Measurements from ENCODE around the gene HECW1. TPM values are rescaled to one million over a fixed set of nuclear protein-coding genes. Genes with fewer than 3 reads are reported as not detected.

HECW1 gene
- total and polyA plus RNA-seq, 2 experiments from 2014 or later = 11.0 to 21.8 TPM

DNA sequence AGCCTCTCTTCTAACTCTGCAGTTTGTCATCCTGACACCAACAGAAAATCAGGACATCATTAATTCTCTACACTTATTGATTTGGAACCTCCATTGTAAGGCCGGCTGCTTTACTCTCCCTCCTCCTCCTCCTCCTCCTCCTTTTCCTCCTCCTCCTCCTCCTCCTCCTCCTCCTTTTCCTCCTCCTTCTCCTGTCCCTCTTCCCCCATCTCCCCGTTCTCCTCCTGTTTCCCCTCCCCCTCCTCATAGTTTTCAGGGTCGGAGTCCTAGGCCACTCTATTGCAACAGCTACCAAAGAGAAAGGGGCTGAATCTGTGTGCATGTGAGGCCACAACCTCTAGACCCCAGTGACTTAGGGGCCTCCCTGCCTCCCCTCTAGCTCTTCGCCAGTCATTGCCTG lies 136.1 kb downstream of the HECW1 start:
- no peak overlapping the region for H3K4me2 ChIP-seq
- Mint-ChIP-seq H3K36me3 (ENCODE audit: low read depth) (no peaks in the 10 kb centered on the region), H3K27me3 (ENCODE audit: insufficient read depth, low read depth, poor library complexity) (peaks cover 2% of the 10 kb centered on the region), H3K4me1 (peaks cover 11% of the 10 kb centered on the region), H3K27ac (no peak overlapping the region), H3K4me3 (no peak overlapping the region), H3K9me3 (no peaks in the 10 kb centered on the region)
- H3K27ac ChIP-seq (ENCODE audit: low read depth) = no peak overlapping the region
- ATAC-seq = no peak
- no peak for TF ChIP-seq POLR2AphosphoS5 (IDR thresholded peaks at IDR 0.05; ENCODE audit: low read depth)
- TF ChIP-seq, protein P1, sequence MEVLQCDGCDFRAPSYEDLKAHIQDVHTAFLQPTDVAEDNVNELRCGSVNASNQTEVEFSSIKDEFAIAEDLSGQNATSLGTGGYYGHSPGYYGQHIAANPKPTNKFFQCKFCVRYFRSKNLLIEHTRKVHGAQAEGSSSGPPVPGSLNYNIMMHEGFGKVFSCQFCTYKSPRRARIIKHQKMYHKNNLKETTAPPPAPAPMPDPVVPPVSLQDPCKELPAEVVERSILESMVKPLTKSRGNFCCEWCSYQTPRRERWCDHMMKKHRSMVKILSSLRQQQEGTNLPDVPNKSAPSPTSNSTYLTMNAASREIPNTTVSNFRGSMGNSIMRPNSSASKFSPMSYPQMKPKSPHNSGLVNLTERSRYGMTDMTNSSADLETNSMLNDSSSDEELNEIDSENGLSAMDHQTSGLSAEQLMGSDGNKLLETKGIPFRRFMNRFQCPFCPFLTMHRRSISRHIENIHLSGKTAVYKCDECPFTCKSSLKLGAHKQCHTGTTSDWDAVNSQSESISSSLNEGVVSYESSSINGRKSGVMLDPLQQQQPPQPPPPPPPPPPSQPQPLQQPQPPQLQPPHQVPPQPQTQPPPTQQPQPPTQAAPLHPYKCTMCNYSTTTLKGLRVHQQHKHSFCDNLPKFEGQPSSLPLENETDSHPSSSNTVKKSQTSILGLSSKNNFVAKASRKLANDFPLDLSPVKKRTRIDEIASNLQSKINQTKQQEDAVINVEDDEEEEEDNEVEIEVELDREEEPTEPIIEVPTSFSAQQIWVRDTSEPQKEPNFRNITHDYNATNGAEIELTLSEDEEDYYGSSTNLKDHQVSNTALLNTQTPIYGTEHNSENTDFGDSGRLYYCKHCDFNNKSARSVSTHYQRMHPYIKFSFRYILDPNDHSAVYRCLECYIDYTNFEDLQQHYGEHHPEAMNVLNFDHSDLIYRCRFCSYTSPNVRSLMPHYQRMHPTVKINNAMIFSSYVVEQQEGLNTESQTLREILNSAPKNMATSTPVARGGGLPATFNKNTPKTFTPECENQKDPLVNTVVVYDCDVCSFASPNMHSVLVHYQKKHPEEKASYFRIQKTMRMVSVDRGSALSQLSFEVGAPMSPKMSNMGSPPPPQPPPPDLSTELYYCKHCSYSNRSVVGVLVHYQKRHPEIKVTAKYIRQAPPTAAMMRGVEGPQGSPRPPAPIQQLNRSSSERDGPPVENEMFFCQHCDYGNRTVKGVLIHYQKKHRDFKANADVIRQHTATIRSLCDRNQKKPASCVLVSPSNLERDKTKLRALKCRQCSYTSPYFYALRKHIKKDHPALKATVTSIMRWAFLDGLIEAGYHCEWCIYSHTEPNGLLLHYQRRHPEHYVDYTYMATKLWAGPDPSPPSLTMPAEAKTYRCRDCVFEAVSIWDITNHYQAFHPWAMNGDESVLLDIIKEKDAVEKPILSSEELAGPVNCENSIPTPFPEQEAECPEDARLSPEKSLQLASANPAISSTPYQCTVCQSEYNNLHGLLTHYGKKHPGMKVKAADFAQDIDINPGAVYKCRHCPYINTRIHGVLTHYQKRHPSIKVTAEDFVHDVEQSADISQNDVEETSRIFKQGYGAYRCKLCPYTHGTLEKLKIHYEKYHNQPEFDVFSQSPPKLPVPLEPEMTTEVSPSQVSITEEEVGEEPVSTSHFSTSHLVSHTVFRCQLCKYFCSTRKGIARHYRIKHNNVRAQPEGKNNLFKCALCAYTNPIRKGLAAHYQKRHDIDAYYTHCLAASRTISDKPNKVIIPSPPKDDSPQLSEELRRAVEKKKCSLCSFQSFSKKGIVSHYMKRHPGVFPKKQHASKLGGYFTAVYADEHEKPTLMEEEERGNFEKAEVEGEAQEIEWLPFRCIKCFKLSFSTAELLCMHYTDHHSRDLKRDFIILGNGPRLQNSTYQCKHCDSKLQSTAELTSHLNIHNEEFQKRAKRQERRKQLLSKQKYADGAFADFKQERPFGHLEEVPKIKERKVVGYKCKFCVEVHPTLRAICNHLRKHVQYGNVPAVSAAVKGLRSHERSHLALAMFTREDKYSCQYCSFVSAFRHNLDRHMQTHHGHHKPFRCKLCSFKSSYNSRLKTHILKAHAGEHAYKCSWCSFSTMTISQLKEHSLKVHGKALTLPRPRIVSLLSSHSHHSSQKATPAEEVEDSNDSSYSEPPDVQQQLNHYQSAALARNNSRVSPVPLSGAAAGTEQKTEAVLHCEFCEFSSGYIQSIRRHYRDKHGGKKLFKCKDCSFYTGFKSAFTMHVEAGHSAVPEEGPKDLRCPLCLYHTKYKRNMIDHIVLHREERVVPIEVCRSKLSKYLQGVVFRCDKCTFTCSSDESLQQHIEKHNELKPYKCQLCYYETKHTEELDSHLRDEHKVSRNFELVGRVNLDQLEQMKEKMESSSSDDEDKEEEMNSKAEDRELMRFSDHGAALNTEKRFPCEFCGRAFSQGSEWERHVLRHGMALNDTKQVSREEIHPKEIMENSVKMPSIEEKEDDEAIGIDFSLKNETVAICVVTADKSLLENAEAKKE (CRISPR knock-in tag; IDR thresholded peaks at IDR 0.05) = no peak
- TF ChIP-seq EZH2 (IDR thresholded peaks at IDR 0.05; ENCODE audit: low read depth, unreplicated experiment) = no peak
- TF ChIP-seq, protein P2, sequence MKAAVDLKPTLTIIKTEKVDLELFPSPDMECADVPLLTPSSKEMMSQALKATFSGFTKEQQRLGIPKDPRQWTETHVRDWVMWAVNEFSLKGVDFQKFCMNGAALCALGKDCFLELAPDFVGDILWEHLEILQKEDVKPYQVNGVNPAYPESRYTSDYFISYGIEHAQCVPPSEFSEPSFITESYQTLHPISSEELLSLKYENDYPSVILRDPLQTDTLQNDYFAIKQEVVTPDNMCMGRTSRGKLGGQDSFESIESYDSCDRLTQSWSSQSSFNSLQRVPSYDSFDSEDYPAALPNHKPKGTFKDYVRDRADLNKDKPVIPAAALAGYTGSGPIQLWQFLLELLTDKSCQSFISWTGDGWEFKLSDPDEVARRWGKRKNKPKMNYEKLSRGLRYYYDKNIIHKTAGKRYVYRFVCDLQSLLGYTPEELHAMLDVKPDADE (IDR thresholded peaks at IDR 0.05) = no peak
- TF ChIP-seq JUNB (IDR thresholded peaks at IDR 0.05; ENCODE audit: unreplicated experiment) = no peak
- TF ChIP-seq, protein P3, sequence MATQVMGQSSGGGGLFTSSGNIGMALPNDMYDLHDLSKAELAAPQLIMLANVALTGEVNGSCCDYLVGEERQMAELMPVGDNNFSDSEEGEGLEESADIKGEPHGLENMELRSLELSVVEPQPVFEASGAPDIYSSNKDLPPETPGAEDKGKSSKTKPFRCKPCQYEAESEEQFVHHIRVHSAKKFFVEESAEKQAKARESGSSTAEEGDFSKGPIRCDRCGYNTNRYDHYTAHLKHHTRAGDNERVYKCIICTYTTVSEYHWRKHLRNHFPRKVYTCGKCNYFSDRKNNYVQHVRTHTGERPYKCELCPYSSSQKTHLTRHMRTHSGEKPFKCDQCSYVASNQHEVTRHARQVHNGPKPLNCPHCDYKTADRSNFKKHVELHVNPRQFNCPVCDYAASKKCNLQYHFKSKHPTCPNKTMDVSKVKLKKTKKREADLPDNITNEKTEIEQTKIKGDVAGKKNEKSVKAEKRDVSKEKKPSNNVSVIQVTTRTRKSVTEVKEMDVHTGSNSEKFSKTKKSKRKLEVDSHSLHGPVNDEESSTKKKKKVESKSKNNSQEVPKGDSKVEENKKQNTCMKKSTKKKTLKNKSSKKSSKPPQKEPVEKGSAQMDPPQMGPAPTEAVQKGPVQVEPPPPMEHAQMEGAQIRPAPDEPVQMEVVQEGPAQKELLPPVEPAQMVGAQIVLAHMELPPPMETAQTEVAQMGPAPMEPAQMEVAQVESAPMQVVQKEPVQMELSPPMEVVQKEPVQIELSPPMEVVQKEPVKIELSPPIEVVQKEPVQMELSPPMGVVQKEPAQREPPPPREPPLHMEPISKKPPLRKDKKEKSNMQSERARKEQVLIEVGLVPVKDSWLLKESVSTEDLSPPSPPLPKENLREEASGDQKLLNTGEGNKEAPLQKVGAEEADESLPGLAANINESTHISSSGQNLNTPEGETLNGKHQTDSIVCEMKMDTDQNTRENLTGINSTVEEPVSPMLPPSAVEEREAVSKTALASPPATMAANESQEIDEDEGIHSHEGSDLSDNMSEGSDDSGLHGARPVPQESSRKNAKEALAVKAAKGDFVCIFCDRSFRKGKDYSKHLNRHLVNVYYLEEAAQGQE (IDR thresholded peaks at IDR 0.05; ENCODE audit: unreplicated experiment) = no peak
- TF ChIP-seq STAT1 (IDR thresholded peaks at IDR 0.05; ENCODE audit: unreplicated experiment) = no peak
- TF ChIP-seq, protein P4, sequence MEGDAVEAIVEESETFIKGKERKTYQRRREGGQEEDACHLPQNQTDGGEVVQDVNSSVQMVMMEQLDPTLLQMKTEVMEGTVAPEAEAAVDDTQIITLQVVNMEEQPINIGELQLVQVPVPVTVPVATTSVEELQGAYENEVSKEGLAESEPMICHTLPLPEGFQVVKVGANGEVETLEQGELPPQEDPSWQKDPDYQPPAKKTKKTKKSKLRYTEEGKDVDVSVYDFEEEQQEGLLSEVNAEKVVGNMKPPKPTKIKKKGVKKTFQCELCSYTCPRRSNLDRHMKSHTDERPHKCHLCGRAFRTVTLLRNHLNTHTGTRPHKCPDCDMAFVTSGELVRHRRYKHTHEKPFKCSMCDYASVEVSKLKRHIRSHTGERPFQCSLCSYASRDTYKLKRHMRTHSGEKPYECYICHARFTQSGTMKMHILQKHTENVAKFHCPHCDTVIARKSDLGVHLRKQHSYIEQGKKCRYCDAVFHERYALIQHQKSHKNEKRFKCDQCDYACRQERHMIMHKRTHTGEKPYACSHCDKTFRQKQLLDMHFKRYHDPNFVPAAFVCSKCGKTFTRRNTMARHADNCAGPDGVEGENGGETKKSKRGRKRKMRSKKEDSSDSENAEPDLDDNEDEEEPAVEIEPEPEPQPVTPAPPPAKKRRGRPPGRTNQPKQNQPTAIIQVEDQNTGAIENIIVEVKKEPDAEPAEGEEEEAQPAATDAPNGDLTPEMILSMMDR (conservative IDR thresholded peaks at IDR 0.05; ENCODE audit: low read depth in 2 of 2) = no peak
- no peak for TF ChIP-seq NANOG (IDR thresholded peaks at IDR 0.05; ENCODE audit: borderline replicate concordance)
- no peak for TF ChIP-seq EZH2phosphoT487 (IDR thresholded peaks at IDR 0.05; ENCODE audit: unreplicated experiment)
- TF ChIP-seq CREB1 (CRISPR knock-in tag; IDR thresholded peaks at IDR 0.05; ENCODE audit: low read depth) = no peak
- TF ChIP-seq ZNF331 (CRISPR knock-in tag; IDR thresholded peaks at IDR 0.05; ENCODE audit: low read depth) = no peak
- TF ChIP-seq ZNF114 (CRISPR knock-in tag; IDR thresholded peaks at IDR 0.05) = no peak
- H3K36me3 ChIP-seq (ENCODE audit: insufficient read depth) = no peaks in the 10 kb centered on the region
- H3K4me1 ChIP-seq (ENCODE audit: insufficient read depth) = peaks cover 3% of the 10 kb centered on the region
- H2AFZ ChIP-seq = 0 out of 2 replicates have a peak overlapping the region, but pooled peaks have one; percentile 52
- H3K4me3 ChIP-seq = no peak overlapping the region
- no peak for DNase-seq (ENCODE audit: low spot score)
- no peaks in the 10 kb centered on the region for H3K79me2 ChIP-seq (replicated peaks; ENCODE audit: insufficient read depth)
- H3F3A ChIP-seq (replicated peaks; ENCODE audit: low read depth) = no peaks in the 10 kb centered on the region
- no peaks in the 10 kb centered on the region for H3K27me3 ChIP-seq (ENCODE audit: insufficient read depth)
- no peaks in the 10 kb centered on the region for H4K20me1 ChIP-seq (replicated peaks; ENCODE audit: insufficient read depth)
- H3K9me2 ChIP-seq (ENCODE audit: insufficient read depth) = peaks cover 13% of the 10 kb centered on the region; the same call in 1 of the 2 replicates
